Transverse colon (tissue), 4 donors: Measurements from ENCODE around the gene RSRP1. TPM values are rescaled to one million over a fixed set of nuclear protein-coding genes. Genes with fewer than 3 reads are reported as not detected.
A peak's percentile ranks its signal among the peaks of the same experiment; 100 is the strongest.

Experiments used
- DNase-seq: peaks from one replicate; pipeline ENCODE4 v3.0.0-alpha.2; 2019
- H3K27ac ChIP-seq, 4 donors: fragments of 200-600 bp; sonication (generic); 2 replicates each; pipeline ENCODE4 v1.5.1; 2016 to 2018; ENCODE audit warnings: inconsistent platforms in 4 of 4
- H3K27me3 ChIP-seq: fragments of 200-600 bp; sonication (generic); 2 replicates; pipeline ENCODE4 v1.5.1; 2017; ENCODE audit warnings: inconsistent platforms
- H3K36me3 ChIP-seq, 4 donors: fragments of 200-600 bp; sonication (generic); 2 replicates each; pipeline ENCODE4 v1.5.1; 2017 to 2019; ENCODE audit warnings: inconsistent platforms in 4 of 4
- H3K4me1 ChIP-seq, 4 donors: fragments of 200-600 bp; sonication (generic); 2 replicates each; pipeline ENCODE4 v1.5.1; 2017 to 2020; ENCODE audit warnings: inconsistent platforms in 4 of 4
- H3K4me3 ChIP-seq, 4 donors: fragments of 200-600 bp; sonication (generic); 1 replicate in 1 of 4; 2 replicates in 3 of 4; pipeline versions ENCODE4 v1.5.1 to v1.6.1; 2017 to 2019; ENCODE audit warnings: inconsistent platforms in 4 of 4
- H3K9me3 ChIP-seq, 2 donors: fragments of 200-600 bp; sonication (generic); 2 replicates each; pipeline ENCODE4 v1.5.1; 2017 to 2019; ENCODE audit warnings: inconsistent platforms in 2 of 2
- CTCF ChIP-seq, 5 experiments: fragments of 200-600 bp in 3 of 5; fragments of 450-650 bp in 2 of 5; sonication (generic) in 3 of 5; IDR thresholded peaks; 1 replicate in 2 of 5; 2 replicates in 3 of 5; pipeline ENCODE4 v1.5.1; 2016 to 2017; ENCODE audit warnings: antibody characterized with exemption in 5 of 5, inconsistent platforms in 3 of 5, mild to moderate bottlenecking in 2 of 5, moderate library complexity in 1 of 5
- EP300 ChIP-seq: sonication (generic); formaldehyde crosslinking; IDR thresholded peaks from one replicate; pipeline ENCODE4 v1.6.1; 2017; ENCODE audit warnings: antibody characterized with exemption, low read depth
- POLR2A ChIP-seq: fragments of 450-650 bp; IDR thresholded peaks from one replicate; pipeline ENCODE4 v1.6.1; 2016; ENCODE audit warnings: antibody characterized with exemption, mild to moderate bottlenecking, moderate library complexity
- POLR2AphosphoS5 ChIP-seq, 3 donors: sonication (generic); formaldehyde crosslinking; IDR thresholded peaks; one replicate each; pipeline ENCODE4 v1.6.1; 2016; ENCODE audit warnings: antibody characterized with exemption in 3 of 3
- WGBS, 2 donors: methylation state at CpG; one replicate each; pipeline ENCODE4 v1.1.5; 2018; ENCODE audit warnings: low coverage in 1 of 2; 5-methylcytosine and 5-hydroxymethylcytosine counted together
- in situ Hi-C, 4 donors: fragments of 200-750 bp; cut with MboI; loops; one replicate each; pipeline versions ENCODE4 v1.15.0 to v1.15.1; 2017; ENCODE audit warnings: low sequenced_read_pairs in 3 of 4, low pct_ligation_motif_present in 1 of 4, low pct_unique_long_range_greater_than_20kb in 1 of 4
- intact Hi-C: fragments of 100-400 bp; cut with DNase I; formaldehyde crosslinking; loops from one replicate; pipeline ENCODE4 v1.15.1; 2023; ENCODE audit warnings: low total_unique reads
- total RNA-seq, 4 donors: library from RNA; depleted of rRNA; stranded (reverse); fragments of >200 nt; gene quantifications; one replicate each; pipeline ENCODE4 v1.1.0, GENCODE V29; 2016

The RSRP1 gene
- total RNA-seq, 4 donors from 2014 or later: 231 to 467 (median 279) TPM

DNA sequence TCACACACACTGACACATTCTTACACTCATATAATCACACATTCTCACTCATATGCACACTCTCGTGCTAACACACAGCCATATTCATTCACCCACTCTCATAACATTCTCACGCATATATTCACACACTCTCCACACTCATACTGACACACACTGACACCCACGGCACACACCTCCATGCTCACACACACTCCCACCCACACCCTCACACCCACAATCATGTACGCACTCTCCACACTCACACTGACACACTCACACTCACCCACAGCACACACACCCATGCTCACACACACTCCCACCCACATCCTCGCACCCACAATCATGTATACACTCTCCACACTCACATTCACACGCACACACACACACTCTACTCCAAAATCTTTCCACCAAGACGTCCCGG lies 53.2 kb downstream of the RSRP1 start:
- H3K27ac ChIP-seq: no peak overlapping the region
- H3K36me3 ChIP-seq: no peaks in the 10 kb centered on the region
- WGBS, 2 donors: 76 to 93% methylated on average over 5 to 8 of the region's 8 CpGs
- in situ Hi-C loops (no loop called here), intact Hi-C loops (no loop called here)
- no peak for DNase-seq
- no peaks in the 10 kb centered on the region for H3K27me3 ChIP-seq
- H3K9me3 ChIP-seq: no peaks in the 10 kb centered on the region
- no peak for TF ChIP-seq POLR2A
- TF ChIP-seq CTCF (IDR thresholded peaks at IDR 0.05): no peak
- no peak for TF ChIP-seq POLR2AphosphoS5 (IDR thresholded peaks at IDR 0.05)
- TF ChIP-seq EP300: no peak
- H3K4me3 ChIP-seq: no peak overlapping the region
- H3K4me1 ChIP-seq: peaks cover 6 to 24% (median 21%) of the 10 kb centered on the region in 4 donors

DNA sequence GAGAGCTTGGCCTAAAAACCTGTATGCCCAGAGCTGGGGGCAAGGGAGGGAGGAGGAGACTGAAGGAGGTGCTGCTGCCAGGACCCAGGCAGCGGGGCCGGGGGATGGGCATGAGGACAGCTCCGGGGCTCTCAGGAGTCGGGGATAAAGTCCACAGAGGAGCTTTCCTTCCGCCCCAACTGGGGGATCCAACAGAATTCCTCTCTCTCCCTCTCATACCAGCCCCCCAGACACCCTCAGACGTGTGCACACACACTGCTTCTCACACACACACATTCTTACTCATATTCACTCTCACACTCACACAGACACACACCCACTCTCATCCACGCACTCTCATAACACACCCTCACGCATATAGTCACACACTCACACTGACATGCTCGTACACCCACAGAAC lies 54.0 kb downstream of the RSRP1 start:
- H3K4me3 ChIP-seq: no peak overlapping the region
- no peak overlapping the region for H3K27ac ChIP-seq
- H3K9me3 ChIP-seq: no peaks in the 10 kb centered on the region
- H3K4me1 ChIP-seq: peaks cover under 1 to 18% (median 12%) of the 10 kb centered on the region in 4 donors
- 51 to 59% methylated on average over 3 to 9 of the region's 9 CpGs for WGBS, 2 donors
- peak; percentile 34 for DNase-seq
- H3K27me3 ChIP-seq: no peaks in the 10 kb centered on the region
- H3K36me3 ChIP-seq: no peaks in the 10 kb centered on the region
- TF ChIP-seq EP300 (no peak), POLR2A (no peak)
- intact Hi-C loops: no loop called here
- in situ Hi-C loops: no loop called here

Other genes starting within 250 kb of the RSRP1 start
- gene SYF2, start 15.0 kb downstream of the RSRP1 start, total RNA-seq: 10 to 100 TPM in 3 of 4 donors, 1 to 10 TPM in 1; 2.8 to 63.1 (median 36.6) TPM
- not detected for gene RHD, start 25.1 kb upstream of the RSRP1 start, total RNA-seq
- gene TMEM50A, start 90.9 kb upstream of the RSRP1 start, total RNA-seq: 100 to 1,000 TPM in 2 of 4 donors, 10 to 100 TPM in 2; 21.7 to 108 (median 74.6) TPM
- gene RHCE, start 173.4 kb upstream of the RSRP1 start, total RNA-seq: not detected
- 10 to 100 TPM; 11.3 to 24.9 (median 19.0) TPM for gene MACO1, start 183.4 kb upstream of the RSRP1 start, total RNA-seq